ENCODE data around the gene APP.

APP gene

GRCh38 chr21:25859235-25859929 is 311.2 kb downstream of the APP start:
- H3K27ac ChIP-seq (ENCODE audit: low read depth, low read length): no peak overlapping the region
- no peak overlapping the region for H2AFZ ChIP-seq (ENCODE audit: low read length, unreplicated experiment)
- H3K27me3 ChIP-seq (ENCODE audit: insufficient read depth, low read length): peaks cover 44% of the 10 kb centered on the region
- no peak overlapping the region for H3K4me3 ChIP-seq (ENCODE audit: low read depth, low read length)
- no peaks in the 10 kb centered on the region for H3K36me3 ChIP-seq (ENCODE audit: insufficient read depth, low read length)
- H3K79me2 ChIP-seq (ENCODE audit: control insufficient read depth, insufficient read depth, low read length, unreplicated experiment): no peaks in the 10 kb centered on the region
- no peaks in the 10 kb centered on the region for H3K4me1 ChIP-seq (ENCODE audit: control insufficient read depth, insufficient read depth, low read length, unreplicated experiment)

DNA sequence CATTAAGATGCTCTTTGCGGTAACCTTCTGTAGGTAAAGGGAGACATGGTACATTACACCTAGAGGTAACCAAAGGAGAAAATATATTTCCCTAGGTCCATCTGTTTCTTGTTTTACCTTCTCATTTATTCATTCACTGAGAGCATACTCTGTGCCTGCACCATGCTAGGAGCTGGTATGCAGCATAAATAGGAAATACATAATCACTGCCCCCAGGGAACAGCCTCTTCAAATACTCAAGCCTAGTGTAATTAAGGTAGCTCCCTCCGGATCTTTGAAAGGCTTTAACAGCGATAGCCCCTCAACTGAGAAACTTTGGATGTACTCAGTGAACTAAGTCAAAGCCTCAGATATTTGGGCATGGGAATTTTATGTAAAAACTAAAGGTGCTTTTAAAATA is 312.2 kb downstream of the APP start:
- Histone ChIP-seq H3K27ac (ENCODE audit: low read depth, low read length) (no peak overlapping the region), H2AFZ (ENCODE audit: low read length, unreplicated experiment) (no peak overlapping the region), H3K79me2 (ENCODE audit: control insufficient read depth, insufficient read depth, low read length, unreplicated experiment) (no peaks in the 10 kb centered on the region), H3K27me3 (ENCODE audit: insufficient read depth, low read length) (peaks cover 51% of the 10 kb centered on the region), H3K4me1 (ENCODE audit: control insufficient read depth, insufficient read depth, low read length, unreplicated experiment) (no peaks in the 10 kb centered on the region), H3K4me3 (ENCODE audit: low read depth, low read length) (no peak overlapping the region), H3K36me3 (ENCODE audit: insufficient read depth, low read length) (no peaks in the 10 kb centered on the region)

- H3K27ac ChIP-seq (ENCODE audit: low read depth, low read length): no peak overlapping the region
Measured at GRCh38 chr21:25857308-25858074, 313.1 kb downstream of the APP start.

GRCh38 chr21:25855576-25855975 is 315.0 kb downstream of the APP start:
- Histone ChIP-seq H3K79me2 (ENCODE audit: control insufficient read depth, insufficient read depth, low read length, unreplicated experiment) (no peaks in the 10 kb centered on the region), H3K4me3 (ENCODE audit: low read depth, low read length) (no peak overlapping the region), H3K4me1 (ENCODE audit: control insufficient read depth, insufficient read depth, low read length, unreplicated experiment) (no peaks in the 10 kb centered on the region), H2AFZ (ENCODE audit: low read length, unreplicated experiment) (no peak overlapping the region), H3K27ac (ENCODE audit: low read depth, low read length) (no peak overlapping the region), H3K27me3 (ENCODE audit: insufficient read depth, low read length) (peaks cover 78% of the 10 kb centered on the region), H3K36me3 (ENCODE audit: insufficient read depth, low read length) (no peaks in the 10 kb centered on the region)

More at GRCh38 chr21:25857308-25858074, 313.1 kb downstream of the APP start:
- Histone ChIP-seq H3K27me3 (ENCODE audit: insufficient read depth, low read length) (peaks cover 59% of the 10 kb centered on the region), H2AFZ (ENCODE audit: low read length, unreplicated experiment) (no peak overlapping the region), H3K79me2 (ENCODE audit: control insufficient read depth, insufficient read depth, low read length, unreplicated experiment) (no peaks in the 10 kb centered on the region), H3K36me3 (ENCODE audit: insufficient read depth, low read length) (no peaks in the 10 kb centered on the region), H3K4me1 (ENCODE audit: control insufficient read depth, insufficient read depth, low read length, unreplicated experiment) (no peaks in the 10 kb centered on the region), H3K4me3 (ENCODE audit: low read depth, low read length) (no peak overlapping the region)

GRCh38 chr21:25850126-25850842 is 320.3 kb downstream of the APP start:
- no peak overlapping the region for H2AFZ ChIP-seq (ENCODE audit: low read length, unreplicated experiment)
- no peaks in the 10 kb centered on the region for H3K36me3 ChIP-seq (ENCODE audit: insufficient read depth, low read length)
- H3K4me3 ChIP-seq (ENCODE audit: low read depth, low read length): no peak overlapping the region
- H3K79me2 ChIP-seq (ENCODE audit: control insufficient read depth, insufficient read depth, low read length, unreplicated experiment): no peaks in the 10 kb centered on the region
- no peak overlapping the region for H3K27ac ChIP-seq (ENCODE audit: low read depth, low read length)
- H3K27me3 ChIP-seq (ENCODE audit: insufficient read depth, low read length): peaks cover 75% of the 10 kb centered on the region
- no peaks in the 10 kb centered on the region for H3K4me1 ChIP-seq (ENCODE audit: control insufficient read depth, insufficient read depth, low read length, unreplicated experiment)

GRCh38 chr21:25848309-25848708 is 322.3 kb downstream of the APP start:
- H3K79me2 ChIP-seq (ENCODE audit: control insufficient read depth, insufficient read depth, low read length, unreplicated experiment): no peaks in the 10 kb centered on the region
- H3K27me3 ChIP-seq (ENCODE audit: insufficient read depth, low read length): peaks cover 86% of the 10 kb centered on the region
- no peaks in the 10 kb centered on the region for H3K4me1 ChIP-seq (ENCODE audit: control insufficient read depth, insufficient read depth, low read length, unreplicated experiment)
- no peaks in the 10 kb centered on the region for H3K36me3 ChIP-seq (ENCODE audit: insufficient read depth, low read length)
- no peak overlapping the region for H3K4me3 ChIP-seq (ENCODE audit: low read depth, low read length)
- H2AFZ ChIP-seq (ENCODE audit: low read length, unreplicated experiment): no peak overlapping the region
- H3K27ac ChIP-seq (ENCODE audit: low read depth, low read length): no peak overlapping the region

GRCh38 chr21:25845729-25846256 is 324.8 kb downstream of the APP start:
- no peaks in the 10 kb centered on the region for H3K4me1 ChIP-seq (ENCODE audit: control insufficient read depth, insufficient read depth, low read length, unreplicated experiment)
- no peak overlapping the region for H2AFZ ChIP-seq (ENCODE audit: low read length, unreplicated experiment)
- H3K27me3 ChIP-seq (ENCODE audit: insufficient read depth, low read length): peaks cover 87% of the 10 kb centered on the region
- no peak overlapping the region for H3K27ac ChIP-seq (ENCODE audit: low read depth, low read length)
- no peaks in the 10 kb centered on the region for H3K36me3 ChIP-seq (ENCODE audit: insufficient read depth, low read length)
- no peak overlapping the region for H3K4me3 ChIP-seq (ENCODE audit: low read depth, low read length)
- H3K79me2 ChIP-seq (ENCODE audit: control insufficient read depth, insufficient read depth, low read length, unreplicated experiment): no peaks in the 10 kb centered on the region

GRCh38 chr21:25842925-25843324 is 327.6 kb downstream of the APP start:
- no peak overlapping the region for H3K4me3 ChIP-seq (ENCODE audit: low read depth, low read length)
- no peaks in the 10 kb centered on the region for H3K79me2 ChIP-seq (ENCODE audit: control insufficient read depth, insufficient read depth, low read length, unreplicated experiment)
- no peaks in the 10 kb centered on the region for H3K4me1 ChIP-seq (ENCODE audit: control insufficient read depth, insufficient read depth, low read length, unreplicated experiment)
- H3K27me3 ChIP-seq (ENCODE audit: insufficient read depth, low read length): peaks cover 86% of the 10 kb centered on the region
- H2AFZ ChIP-seq (ENCODE audit: low read length, unreplicated experiment): no peak overlapping the region
- H3K27ac ChIP-seq (ENCODE audit: low read depth, low read length): no peak overlapping the region
- no peaks in the 10 kb centered on the region for H3K36me3 ChIP-seq (ENCODE audit: insufficient read depth, low read length)

DNA sequence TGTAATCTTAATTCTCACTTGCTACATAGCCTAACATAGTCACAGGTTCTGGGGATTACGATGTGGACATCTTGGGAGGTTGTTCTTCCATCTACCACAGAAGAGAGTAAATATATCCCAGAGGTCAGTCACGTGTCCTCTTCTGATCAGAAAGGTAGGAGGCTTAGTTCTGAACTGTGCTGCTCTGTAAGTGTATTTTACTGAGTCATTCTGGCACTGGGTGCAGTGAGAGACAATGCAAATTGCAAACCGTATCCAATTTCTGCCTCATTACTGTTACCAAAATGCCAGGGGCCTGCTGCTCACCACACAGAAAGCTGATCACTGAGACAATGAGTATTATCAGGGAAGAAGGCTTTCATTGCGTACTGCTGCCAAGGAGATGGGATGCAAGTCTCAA is 331.8 kb downstream of the APP start:
- Histone ChIP-seq H3K36me3 (ENCODE audit: insufficient read depth, low read length) (no peaks in the 10 kb centered on the region), H3K79me2 (ENCODE audit: control insufficient read depth, insufficient read depth, low read length, unreplicated experiment) (no peaks in the 10 kb centered on the region), H2AFZ (ENCODE audit: low read length, unreplicated experiment) (no peak overlapping the region), H3K4me1 (ENCODE audit: control insufficient read depth, insufficient read depth, low read length, unreplicated experiment) (no peaks in the 10 kb centered on the region), H3K4me3 (ENCODE audit: low read depth, low read length) (no peak overlapping the region), H3K27ac (ENCODE audit: low read depth, low read length) (no peak overlapping the region), H3K27me3 (ENCODE audit: insufficient read depth, low read length) (peaks cover 49% of the 10 kb centered on the region)

DNA sequence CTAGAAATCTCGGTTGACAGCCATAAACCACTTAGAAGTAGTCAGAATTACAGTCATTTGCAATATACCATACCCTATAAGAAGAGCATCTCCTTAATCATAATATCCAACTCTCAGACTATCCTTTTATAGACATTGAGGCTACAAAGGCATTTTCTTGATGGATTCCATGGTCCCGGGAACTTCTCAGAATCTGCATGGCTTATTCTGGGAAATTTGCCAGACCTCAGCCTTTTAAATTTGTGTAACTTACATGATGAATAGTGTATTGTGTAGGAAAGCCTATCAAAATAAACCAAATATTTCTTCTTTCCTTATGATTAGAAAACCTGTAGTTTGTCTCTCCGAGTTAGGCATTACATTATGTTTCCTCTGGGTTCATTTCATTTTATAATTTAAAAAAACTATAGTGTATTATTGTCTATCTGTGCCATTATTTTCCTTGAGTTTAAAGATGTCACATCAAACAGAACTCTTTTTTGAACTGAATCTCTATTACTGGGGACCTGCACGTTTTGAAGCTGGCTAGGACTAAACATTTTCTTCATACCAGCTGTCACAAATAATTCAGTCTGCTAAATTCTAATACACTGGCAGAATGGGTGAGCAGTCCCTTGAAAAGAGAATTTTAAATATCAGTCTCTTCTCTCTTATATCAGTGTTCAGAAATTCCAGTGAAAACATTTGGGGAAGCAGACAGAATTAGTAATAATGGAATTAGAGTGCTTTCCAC is 332.9 kb downstream of the APP start:
- Histone ChIP-seq H3K27ac (ENCODE audit: low read depth, low read length) (no peak overlapping the region), H3K36me3 (ENCODE audit: insufficient read depth, low read length) (no peaks in the 10 kb centered on the region), H3K27me3 (ENCODE audit: insufficient read depth, low read length) (peaks cover 38% of the 10 kb centered on the region), H3K4me3 (ENCODE audit: low read depth, low read length) (no peak overlapping the region), H3K4me1 (ENCODE audit: control insufficient read depth, insufficient read depth, low read length, unreplicated experiment) (no peaks in the 10 kb centered on the region), H2AFZ (ENCODE audit: low read length, unreplicated experiment) (no peak overlapping the region), H3K79me2 (ENCODE audit: control insufficient read depth, insufficient read depth, low read length, unreplicated experiment) (no peaks in the 10 kb centered on the region)

Measured in ACC112 (cell line).